SK-N-SH (cell line): ENCODE data around the gene PPP1R1C. TPM values are rescaled to one million over a fixed set of nuclear protein-coding genes. Genes with fewer than 3 reads are reported as not detected.

Experiments used
- CTCF ChIA-PET: fragments of 300-600, 350-600 bp; formaldehyde crosslinking; extraction: SDS; loops from one replicate; lab custom pipeline; 2021; lab: Yijun Ruan, JAX
- POLR2A ChIA-PET: fragments of 350-600 bp; sonication (Branson Sonifier 250); formaldehyde crosslinking; extraction: SDS; loops from one replicate; lab custom pipeline; 2020; ENCODE audit warnings: antibody characterized with exemption, inconsistent platforms; lab: Yijun Ruan, JAX
- DNase-seq: peaks from one replicate; pipeline ENCODE4 v3.0.0; 2012
- H2AFZ ChIP-seq: fragments of 200-600 bp; sonication (generic); 2 replicates; pipeline ENCODE4 v1.8.1; 2016; ENCODE audit warnings: antibody characterized with exemption, mild to moderate bottlenecking, low read depth
- H3F3A ChIP-seq: fragments of 200-600 bp; sonication (generic); replicated peaks from 2 replicates; pipeline ENCODE3; 2016; ENCODE audit warnings: antibody characterized with exemption, mild to moderate bottlenecking; ENCODE audit not compliant: insufficient read depth
- H3K27ac ChIP-seq, 2 experiments: fragments of 200-500 bp in 1 of 2; fragments of 200-600 bp in 1 of 2; sonication (Bioruptor generic) in 1 of 2; sonication (generic), shearing (Covaris generic) in 1 of 2; 2 replicates each; pipeline versions ENCODE4 v1.5.1 to v1.6.1; 2014 to 2016; ENCODE audit warnings: low read depth in 2 of 2, inconsistent platforms in 1 of 2, low read length in 1 of 2, mild to moderate bottlenecking in 1 of 2, mixed read lengths in 1 of 2
- H3K27me3 ChIP-seq: fragments of 200-600 bp; sonication (generic), shearing (Covaris generic); 2 replicates; pipeline ENCODE4 v1.6.1; 2016; ENCODE audit warnings: mixed run types; ENCODE audit not compliant: insufficient read depth
- H3K36me3 ChIP-seq, 2 experiments: fragments of 200-500 bp in 1 of 2; fragments of 200-600 bp in 1 of 2; sonication (Bioruptor generic) in 1 of 2; sonication (generic) in 1 of 2; replicated peaks in 1 of 2; 2 replicates each; pipeline versions ENCODE3 to v1.5.1; 2014 to 2016; ENCODE audit warnings: low read length in 1 of 2, mild to moderate bottlenecking in 1 of 2; ENCODE audit not compliant: insufficient read depth in 2 of 2, control insufficient read depth in 1 of 2
- H3K4me1 ChIP-seq, 2 experiments: fragments of 200-500 bp in 1 of 2; fragments of 200-600 bp in 1 of 2; sonication (Bioruptor generic) in 1 of 2; sonication (generic), shearing (Covaris generic) in 1 of 2; 2 replicates each; pipeline versions ENCODE4 v1.5.1 to v1.6.1; 2014 to 2016; ENCODE audit warnings: low read depth in 1 of 2, low read length in 1 of 2, mixed run types in 1 of 2; ENCODE audit not compliant: insufficient read depth in 2 of 2, control insufficient read depth in 1 of 2
- H3K4me2 ChIP-seq: fragments of 200-600 bp; sonication (generic), shearing (Covaris generic); 2 replicates; pipeline ENCODE4 v1.6.1; 2017; ENCODE audit warnings: mixed run types
- H3K4me3 ChIP-seq, 2 experiments: fragments of 200-500 bp in 1 of 2; fragments of 200-600 bp in 1 of 2; sonication (Bioruptor generic) in 1 of 2; sonication (generic), shearing (Covaris generic) in 1 of 2; 2 replicates each; pipeline versions ENCODE4 v1.5.1 to v1.8.1; 2014 to 2016; ENCODE audit warnings: low read depth in 2 of 2, inconsistent platforms in 1 of 2, low read length in 1 of 2, mild to moderate bottlenecking in 1 of 2, mixed read lengths in 1 of 2, moderate library complexity in 1 of 2
- H3K79me2 ChIP-seq: fragments of 200-600 bp; sonication (generic); 2 replicates; pipeline ENCODE4 v1.8.1; 2017; ENCODE audit warnings: mild to moderate bottlenecking; ENCODE audit not compliant: insufficient read depth
- H3K9ac ChIP-seq: fragments of 200-600 bp; sonication (generic); 2 replicates; pipeline ENCODE4 v1.6.1; 2017; ENCODE audit warnings: mixed run types
- H3K9me2 ChIP-seq: fragments of 200-600 bp; sonication (generic); 2 replicates; pipeline ENCODE4 v1.6.1; 2017; ENCODE audit warnings: mixed run types
- H3K9me3 ChIP-seq: fragments of 200-600 bp; sonication (generic); 2 replicates; pipeline ENCODE4 v1.6.1; 2017; ENCODE audit warnings: mixed run types, mild to moderate bottlenecking, moderate library complexity
- H4K20me1 ChIP-seq: fragments of 200-600 bp; sonication (generic); 2 replicates; pipeline ENCODE4 v1.6.1; 2017; ENCODE audit warnings: mild to moderate bottlenecking, mixed run types; ENCODE audit not compliant: insufficient read depth
- CHD2 ChIP-seq: fragments of 150-350 bp; IDR thresholded peaks from 2 replicates; pipeline ENCODE4 v1.6.1; 2018; ENCODE audit warnings: low read length; ENCODE audit not compliant: partially characterized antibody
- FOXJ3 ChIP-seq: sonication (generic); formaldehyde crosslinking; IDR thresholded peaks from 2 replicates; pipeline ENCODE4 v1.5.1; 2020; ENCODE audit warnings: mild to moderate bottlenecking, missing genetic modification reagents
- GABPA ChIP-seq: IDR thresholded peaks from 2 replicates; pipeline ENCODE4 v1.4.0; 2012; ENCODE audit warnings: low read depth, mild to moderate bottlenecking
- GATA2 ChIP-seq: sonication (generic); formaldehyde crosslinking; IDR thresholded peaks from 2 replicates; pipeline ENCODE4 v1.5.0; 2020; ENCODE audit warnings: mild to moderate bottlenecking, missing genetic modification reagents
- MXI1 ChIP-seq: IDR thresholded peaks from 2 replicates; pipeline ENCODE4 v1.6.1; 2012; ENCODE audit warnings: mild to moderate bottlenecking, low read depth, low read length, improper control_type of control experiment
- RAD21 ChIP-seq: IDR thresholded peaks from 2 replicates; pipeline ENCODE4 v1.6.1; 2012; ENCODE audit warnings: mild to moderate bottlenecking, low read length
- RFX5 ChIP-seq: IDR thresholded peaks from 2 replicates; pipeline ENCODE4 v1.6.1; 2012; ENCODE audit warnings: mild to moderate bottlenecking, improper control_type of control experiment, low read length
- RXRA ChIP-seq: IDR thresholded peaks from 2 replicates; pipeline ENCODE4 v1.4.0; 2012; ENCODE audit warnings: low read depth, mild to moderate bottlenecking, borderline replicate concordance
- YY1 ChIP-seq: IDR thresholded peaks from 2 replicates; pipeline ENCODE4 v1.4.0; 2012; ENCODE audit warnings: low read depth, mild to moderate bottlenecking
- WGBS: methylation state at CpG from one replicate; pipeline ENCODE4 v1.1.6; 2017; ENCODE audit warnings: low lambda C conversion rate; 5-methylcytosine and 5-hydroxymethylcytosine counted together
- polyA plus RNA-seq, 3 experiments: library from polyadenylated mRNA; depleted of rRNA; stranded (reverse); fragments of >200 nt; gene quantifications; 2 replicates each; pipeline ENCODE4 v1.2.3, GENCODE V29; 2012
- TF ChIP-seq, protein P1 (sequence below): IDR thresholded peaks from 2 replicates; pipeline ENCODE4 v1.4.0; 2012; ENCODE audit warnings: low read depth
- TF ChIP-seq, protein P2 (sequence below): fragments of 200-600 bp; sonication (generic); IDR thresholded peaks from 2 replicates; pipeline ENCODE4 v1.6.1; 2017; ENCODE audit warnings: antibody characterized with exemption, mild to moderate bottlenecking, moderate library complexity
- TF ChIP-seq, protein P3 (sequence below): fragments of 150-350 bp; IDR thresholded peaks from 2 replicates; pipeline ENCODE4 v1.6.1; 2016; ENCODE audit warnings: mild to moderate bottlenecking, low read depth, low read length
- TF ChIP-seq, protein P4 (sequence below): fragments of 150-350 bp; IDR thresholded peaks from 2 replicates; pipeline ENCODE4 v1.6.1; 2017; ENCODE audit warnings: antibody characterized with exemption, low read length, low read depth, borderline replicate concordance
- TF ChIP-seq, protein P5 (sequence below): IDR thresholded peaks from 2 replicates; pipeline ENCODE4 v1.4.0; 2012; ENCODE audit warnings: low read depth, borderline replicate concordance

Gene PPP1R1C
- polyA plus RNA-seq, 1 of the 3 experiments (the other 2 are of a cell fraction): 0.41 TPM

DNA sequence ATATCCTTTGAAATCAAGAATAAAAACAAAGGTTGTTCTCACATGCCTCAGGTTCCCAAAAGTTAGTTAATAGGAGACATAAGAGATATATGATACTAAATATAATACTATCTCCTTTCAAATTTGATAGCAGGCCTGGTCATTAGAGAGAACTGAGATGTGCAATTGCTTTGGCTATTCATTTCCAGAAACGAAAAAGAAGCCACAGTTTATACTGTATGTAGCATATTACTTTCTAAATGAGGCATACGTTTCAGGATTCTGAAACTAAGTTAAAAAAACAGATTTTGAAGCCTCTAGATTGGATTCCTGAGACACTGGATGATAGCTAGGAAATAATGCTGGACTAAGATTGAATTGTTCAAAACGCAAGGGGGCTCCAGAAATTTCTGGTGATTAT is 7.1 kb downstream of the PPP1R1C start:
- DNase-seq: no peak
- no peak overlapping the region for H3K4me2 ChIP-seq
- no peak overlapping the region for H2AFZ ChIP-seq
- 83% methylated on average over 3 of the region's 3 CpGs for WGBS
- POLR2A ChIA-PET: no interaction called here
- H3K27ac ChIP-seq: no peak overlapping the region
- H3F3A ChIP-seq: no peaks in the 10 kb centered on the region
- H3K4me1 ChIP-seq: no peaks in the 10 kb centered on the region
- no peaks in the 10 kb centered on the region for H3K36me3 ChIP-seq
- CTCF ChIA-PET: no interaction called here
- H3K4me3 ChIP-seq: no peak overlapping the region
- no peaks in the 10 kb centered on the region for H4K20me1 ChIP-seq
- H3K9me3 ChIP-seq: no peaks in the 10 kb centered on the region
- H3K27me3 ChIP-seq: no peaks in the 10 kb centered on the region
- H3K79me2 ChIP-seq: no peaks in the 10 kb centered on the region
- TF ChIP-seq, protein P1, sequence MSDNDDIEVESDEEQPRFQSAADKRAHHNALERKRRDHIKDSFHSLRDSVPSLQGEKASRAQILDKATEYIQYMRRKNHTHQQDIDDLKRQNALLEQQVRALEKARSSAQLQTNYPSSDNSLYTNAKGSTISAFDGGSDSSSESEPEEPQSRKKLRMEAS: no peak
- TF ChIP-seq RXRA (no peak), YY1 (no peak), RFX5 (no peak), GABPA (no peak), GATA2 (no peak), CHD2 (no peak), MXI1 (no peak), FOXJ3 (CRISPR knock-in tag) (no peak), RAD21 (no peak)
- TF ChIP-seq, protein P2, sequence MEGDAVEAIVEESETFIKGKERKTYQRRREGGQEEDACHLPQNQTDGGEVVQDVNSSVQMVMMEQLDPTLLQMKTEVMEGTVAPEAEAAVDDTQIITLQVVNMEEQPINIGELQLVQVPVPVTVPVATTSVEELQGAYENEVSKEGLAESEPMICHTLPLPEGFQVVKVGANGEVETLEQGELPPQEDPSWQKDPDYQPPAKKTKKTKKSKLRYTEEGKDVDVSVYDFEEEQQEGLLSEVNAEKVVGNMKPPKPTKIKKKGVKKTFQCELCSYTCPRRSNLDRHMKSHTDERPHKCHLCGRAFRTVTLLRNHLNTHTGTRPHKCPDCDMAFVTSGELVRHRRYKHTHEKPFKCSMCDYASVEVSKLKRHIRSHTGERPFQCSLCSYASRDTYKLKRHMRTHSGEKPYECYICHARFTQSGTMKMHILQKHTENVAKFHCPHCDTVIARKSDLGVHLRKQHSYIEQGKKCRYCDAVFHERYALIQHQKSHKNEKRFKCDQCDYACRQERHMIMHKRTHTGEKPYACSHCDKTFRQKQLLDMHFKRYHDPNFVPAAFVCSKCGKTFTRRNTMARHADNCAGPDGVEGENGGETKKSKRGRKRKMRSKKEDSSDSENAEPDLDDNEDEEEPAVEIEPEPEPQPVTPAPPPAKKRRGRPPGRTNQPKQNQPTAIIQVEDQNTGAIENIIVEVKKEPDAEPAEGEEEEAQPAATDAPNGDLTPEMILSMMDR: no peak
- TF ChIP-seq, protein P3, sequence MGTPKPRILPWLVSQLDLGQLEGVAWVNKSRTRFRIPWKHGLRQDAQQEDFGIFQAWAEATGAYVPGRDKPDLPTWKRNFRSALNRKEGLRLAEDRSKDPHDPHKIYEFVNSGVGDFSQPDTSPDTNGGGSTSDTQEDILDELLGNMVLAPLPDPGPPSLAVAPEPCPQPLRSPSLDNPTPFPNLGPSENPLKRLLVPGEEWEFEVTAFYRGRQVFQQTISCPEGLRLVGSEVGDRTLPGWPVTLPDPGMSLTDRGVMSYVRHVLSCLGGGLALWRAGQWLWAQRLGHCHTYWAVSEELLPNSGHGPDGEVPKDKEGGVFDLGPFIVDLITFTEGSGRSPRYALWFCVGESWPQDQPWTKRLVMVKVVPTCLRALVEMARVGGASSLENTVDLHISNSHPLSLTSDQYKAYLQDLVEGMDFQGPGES: no peak
- TF ChIP-seq, protein P4, sequence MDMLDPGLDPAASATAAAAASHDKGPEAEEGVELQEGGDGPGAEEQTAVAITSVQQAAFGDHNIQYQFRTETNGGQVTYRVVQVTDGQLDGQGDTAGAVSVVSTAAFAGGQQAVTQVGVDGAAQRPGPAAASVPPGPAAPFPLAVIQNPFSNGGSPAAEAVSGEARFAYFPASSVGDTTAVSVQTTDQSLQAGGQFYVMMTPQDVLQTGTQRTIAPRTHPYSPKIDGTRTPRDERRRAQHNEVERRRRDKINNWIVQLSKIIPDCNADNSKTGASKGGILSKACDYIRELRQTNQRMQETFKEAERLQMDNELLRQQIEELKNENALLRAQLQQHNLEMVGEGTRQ: no peak
- TF ChIP-seq, protein P5, sequence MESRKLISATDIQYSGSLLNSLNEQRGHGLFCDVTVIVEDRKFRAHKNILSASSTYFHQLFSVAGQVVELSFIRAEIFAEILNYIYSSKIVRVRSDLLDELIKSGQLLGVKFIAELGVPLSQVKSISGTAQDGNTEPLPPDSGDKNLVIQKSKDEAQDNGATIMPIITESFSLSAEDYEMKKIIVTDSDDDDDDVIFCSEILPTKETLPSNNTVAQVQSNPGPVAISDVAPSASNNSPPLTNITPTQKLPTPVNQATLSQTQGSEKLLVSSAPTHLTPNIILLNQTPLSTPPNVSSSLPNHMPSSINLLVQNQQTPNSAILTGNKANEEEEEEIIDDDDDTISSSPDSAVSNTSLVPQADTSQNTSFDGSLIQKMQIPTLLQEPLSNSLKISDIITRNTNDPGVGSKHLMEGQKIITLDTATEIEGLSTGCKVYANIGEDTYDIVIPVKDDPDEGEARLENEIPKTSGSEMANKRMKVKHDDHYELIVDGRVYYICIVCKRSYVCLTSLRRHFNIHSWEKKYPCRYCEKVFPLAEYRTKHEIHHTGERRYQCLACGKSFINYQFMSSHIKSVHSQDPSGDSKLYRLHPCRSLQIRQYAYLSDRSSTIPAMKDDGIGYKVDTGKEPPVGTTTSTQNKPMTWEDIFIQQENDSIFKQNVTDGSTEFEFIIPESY: no peak
- no peaks in the 10 kb centered on the region for H3K9me2 ChIP-seq
- H3K9ac ChIP-seq: no peak overlapping the region
